H9 (cell line): ENCODE results near the gene BARX1. TPM values are rescaled to one million over a fixed set of nuclear protein-coding genes. Genes with fewer than 3 reads are reported as not detected.

Source experiments
- DNase-seq: peaks from one replicate; pipeline ENCODE4 v3.0.0-alpha.2; 2017
- H2AFZ ChIP-seq: one replicate; pipeline ENCODE4 v1.6.1; 2013; ENCODE audit warnings: mild to moderate bottlenecking, low read length, control low read depth, moderate library complexity
- H2AK5ac ChIP-seq: 2 replicates; pipeline ENCODE4 v1.6.1; 2013; ENCODE audit warnings: low read length, control low read depth, mixed read lengths; ENCODE audit not compliant: insufficient read length
- H2BK120ac ChIP-seq: one replicate; pipeline ENCODE4 v1.6.1; 2013; ENCODE audit warnings: low read depth, mild to moderate bottlenecking, low read length, control low read depth, inconsistent platforms; ENCODE audit not compliant: poor library complexity, severe bottlenecking
- H2BK12ac ChIP-seq: 2 replicates; pipeline ENCODE4 v1.6.1; 2013; ENCODE audit warnings: low read length, control low read depth, mixed read lengths, low read depth; ENCODE audit not compliant: insufficient read length
- H2BK15ac ChIP-seq: 2 replicates; pipeline ENCODE4 v1.6.1; 2013; ENCODE audit warnings: low read depth, low read length, control low read depth
- H2BK20ac ChIP-seq: one replicate; pipeline ENCODE4 v1.6.1; 2013; ENCODE audit warnings: low read depth, mild to moderate bottlenecking, low read length, control low read depth, inconsistent platforms; ENCODE audit not compliant: poor library complexity, severe bottlenecking
- H2BK5ac ChIP-seq: 2 replicates; pipeline ENCODE4 v1.6.1; 2013; ENCODE audit warnings: low read length, control low read depth, mixed read lengths; ENCODE audit not compliant: insufficient read length
- H3K14ac ChIP-seq: 2 replicates; pipeline ENCODE4 v1.6.1; 2013; ENCODE audit warnings: low read length, control low read depth; ENCODE audit not compliant: insufficient read depth
- H3K18ac ChIP-seq: 2 replicates; pipeline ENCODE4 v1.6.1; 2013; ENCODE audit warnings: low read depth, mild to moderate bottlenecking, mixed read lengths, low read length, control low read depth; ENCODE audit not compliant: insufficient read length
- H3K23ac ChIP-seq: 2 replicates; pipeline ENCODE4 v1.6.1; 2013; ENCODE audit warnings: low read length, control low read depth, mixed read lengths, low read depth; ENCODE audit not compliant: insufficient read length
- H3K23me2 ChIP-seq: 2 replicates; pipeline ENCODE4 v1.6.1; 2013; ENCODE audit warnings: low read depth, mild to moderate bottlenecking, mixed read lengths, low read length, control low read depth; ENCODE audit not compliant: insufficient read length, poor library complexity, severe bottlenecking
- H3K27ac ChIP-seq: 2 replicates; pipeline ENCODE4 v1.5.1; 2013; ENCODE audit warnings: low read length, control low read depth, mixed read lengths, low read depth; ENCODE audit not compliant: insufficient read length
- H3K27me3 ChIP-seq: 2 replicates; pipeline ENCODE4 v1.6.1; 2013; ENCODE audit warnings: low read length, control low read depth, inconsistent platforms; ENCODE audit not compliant: insufficient read depth
- H3K4ac ChIP-seq: 2 replicates; pipeline ENCODE4 v1.6.1; 2013; ENCODE audit warnings: low read depth, mild to moderate bottlenecking, control low read depth, inconsistent platforms, low read length, moderate library complexity
- H3K4me1 ChIP-seq: 2 replicates; pipeline ENCODE4 v1.6.1; 2013; ENCODE audit warnings: low read length, control low read depth, inconsistent platforms; ENCODE audit not compliant: insufficient read depth
- H3K4me2 ChIP-seq: 2 replicates; pipeline ENCODE4 v1.6.1; 2013; ENCODE audit warnings: low read length, control low read depth, mixed read lengths; ENCODE audit not compliant: insufficient read length, insufficient read depth
- H3K56ac ChIP-seq: 2 replicates; pipeline ENCODE4 v1.6.1; 2013; ENCODE audit warnings: low read depth, mild to moderate bottlenecking, mixed read lengths, low read length, control low read depth; ENCODE audit not compliant: insufficient read length
- H3K79me1 ChIP-seq: 2 replicates; pipeline ENCODE4 v1.6.1; 2013; ENCODE audit warnings: low read depth, mild to moderate bottlenecking, moderate library complexity, low read length, control low read depth, inconsistent platforms; ENCODE audit not compliant: insufficient read depth, poor library complexity, severe bottlenecking
- H3K79me2 ChIP-seq: 2 replicates; pipeline ENCODE4 v1.6.1; 2013; ENCODE audit warnings: low read length, control low read depth, inconsistent platforms; ENCODE audit not compliant: insufficient read depth
- H3K9ac ChIP-seq: 2 replicates; pipeline ENCODE4 v1.6.1; 2013; ENCODE audit warnings: low read length, control low read depth, mixed read lengths; ENCODE audit not compliant: insufficient read length; ENCODE audit errors: extremely low read depth
- H3K9me3 ChIP-seq: one replicate; pipeline ENCODE4 v1.6.1; 2013; ENCODE audit warnings: low read depth, low read length, inconsistent platforms; ENCODE audit not compliant: control insufficient read depth
- H3T11ph ChIP-seq: one replicate; pipeline ENCODE4 v1.6.1; 2013; ENCODE audit warnings: mild to moderate bottlenecking, low read length, control low read depth, inconsistent platforms
- H4K20me1 ChIP-seq: one replicate; pipeline ENCODE4 v1.6.1; 2013; ENCODE audit not compliant: control insufficient read depth, insufficient read length, insufficient read depth
- H4K5ac ChIP-seq: 2 replicates; pipeline ENCODE4 v1.6.1; 2013; ENCODE audit warnings: low read depth, mild to moderate bottlenecking, mixed read lengths, low read length, control low read depth; ENCODE audit not compliant: insufficient read length
- H4K8ac ChIP-seq: replicated peaks from 2 replicates; pipeline ENCODE4 v1.6.1; 2013; ENCODE audit warnings: low read length, control low read depth, mixed read lengths, low read depth; ENCODE audit not compliant: insufficient read length
- H4K91ac ChIP-seq: 2 replicates; pipeline ENCODE4 v1.6.1; 2013; ENCODE audit warnings: low read depth, mild to moderate bottlenecking, moderate library complexity, mixed read lengths, low read length, control low read depth; ENCODE audit not compliant: insufficient read length
- H3K27ac Mint-ChIP-seq, 3 experiments: 2 replicates in 2 of 3; 3 replicates in 1 of 3; pipeline ENCODE4 v1.8.0; 2020 to 2021; ENCODE audit warnings: mixed read lengths in 3 of 3, mild to moderate bottlenecking in 1 of 3, moderate library complexity in 1 of 3
- H3K27me3 Mint-ChIP-seq: 2 replicates; pipeline ENCODE4 v1.8.0; 2021; ENCODE audit warnings: low read depth, mild to moderate bottlenecking, moderate library complexity, mixed read lengths
- H3K36me3 Mint-ChIP-seq, 3 experiments: 2 replicates in 2 of 3; 3 replicates in 1 of 3; pipeline ENCODE4 v1.8.0; 2020 to 2021; ENCODE audit warnings: low read depth in 3 of 3, mixed read lengths in 3 of 3; ENCODE audit not compliant: insufficient read depth in 1 of 3
- H3K4me1 Mint-ChIP-seq, 2 experiments: 2 replicates each; pipeline ENCODE4 v1.8.0; 2020; ENCODE audit warnings: mixed read lengths in 2 of 2
- H3K4me3 Mint-ChIP-seq, 2 experiments: 2 replicates in 1 of 2; 3 replicates in 1 of 2; pipeline ENCODE4 v1.8.0; 2020 to 2021; ENCODE audit warnings: mild to moderate bottlenecking in 2 of 2, mixed read lengths in 2 of 2, moderate library complexity in 1 of 2
- H3K9me3 Mint-ChIP-seq, 2 experiments: 2 replicates in 1 of 2; 3 replicates in 1 of 2; pipeline ENCODE4 v1.8.0; 2020; ENCODE audit warnings: mild to moderate bottlenecking in 2 of 2, mixed read lengths in 2 of 2, moderate library complexity in 1 of 2
- CTCF ChIP-seq: fragments of 200-600 bp; sonication (generic); conservative IDR thresholded peaks from 3 replicates; pipeline ENCODE4 v1.8.0; 2021; ENCODE audit warnings: antibody characterized with exemption, mild to moderate bottlenecking
- WGBS: extraction: QIAGEN DNeasy Blood & Tissue Kit; methylation state at CpG from one replicate; pipeline ENCODE4 v1.1.7; 2013; ENCODE audit warnings: missing lambda C conversion rate, low lambda C conversion rate, mixed read lengths; ENCODE audit not compliant: insufficient read length; ENCODE audit errors: extremely low coverage; 5-methylcytosine and 5-hydroxymethylcytosine counted together
- total RNA-seq: library from RNA; stranded (reverse); gene quantifications from 2 replicates; pipeline ENCODE4 v1.2.1, GENCODE V29; 2021

Gene BARX1
- total RNA-seq, 1 experiment from 2014 or later: 1.2 TPM

DNA sequence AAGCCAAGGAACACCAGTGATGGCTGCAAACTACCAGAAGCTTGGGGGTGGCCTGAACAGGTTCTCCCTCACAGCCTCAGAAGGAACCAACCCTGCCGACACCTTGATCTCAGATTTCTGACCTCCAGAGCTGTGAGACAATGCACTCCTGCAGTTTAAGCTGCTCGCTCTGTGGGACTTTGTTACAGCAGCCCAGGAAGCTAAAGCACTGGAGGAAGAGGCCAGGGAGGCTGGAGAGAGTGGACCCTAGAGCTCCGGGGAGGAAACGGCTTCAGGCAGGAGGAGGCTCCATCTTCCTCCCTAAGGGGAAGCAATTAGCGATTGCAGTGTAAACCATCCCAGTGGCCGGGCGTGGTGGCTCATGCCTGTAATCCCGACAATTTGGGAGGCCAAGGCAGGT, 25.1 kb downstream of the BARX1 start:
- Histone ChIP-seq H4K8ac (no peak overlapping the region), H3K9ac (no peak overlapping the region), H3K4me2 (no peak overlapping the region), H3K79me1 (no peaks in the 10 kb centered on the region), H3T11ph (no peak overlapping the region), H2AK5ac (no peak overlapping the region), H4K5ac (no peak overlapping the region), H3K23me2 (no peaks in the 10 kb centered on the region), H2BK15ac (no peak overlapping the region), H3K18ac (no peak overlapping the region), H2BK120ac (no peak overlapping the region), H3K79me2 (no peaks in the 10 kb centered on the region), H2BK12ac (no peak overlapping the region), H2AFZ (no peak overlapping the region), H3K56ac (no peak overlapping the region), H2BK20ac (no peak overlapping the region), H3K4me1 (no peaks in the 10 kb centered on the region), H3K9me3 (no peaks in the 10 kb centered on the region), H4K91ac (no peak overlapping the region), H3K27me3 (no peaks in the 10 kb centered on the region), H4K20me1 (no peaks in the 10 kb centered on the region), H2BK5ac (no peak overlapping the region), H3K27ac (no peak overlapping the region), H3K23ac (no peak overlapping the region), H3K4ac (no peak overlapping the region), H3K14ac (no peak overlapping the region)
- peaks cover 55% of the 10 kb centered on the region for H3K27me3 Mint-ChIP-seq
- no peak for DNase-seq
- peaks cover 5 to 10% of the 10 kb centered on the region in 2 experiments for H3K4me1 Mint-ChIP-seq
- no peaks in the 10 kb centered on the region; a peak in 1 of 5 replicates for H3K9me3 Mint-ChIP-seq
- no CpG with 5 or more reads among the region's 8 CpGs for WGBS
- TF ChIP-seq CTCF: no peak
- no peak overlapping the region for H3K4me3 Mint-ChIP-seq
- H3K36me3 Mint-ChIP-seq: no peaks in the 10 kb centered on the region
- no peak overlapping the region for H3K27ac Mint-ChIP-seq
